Non-pigmented ciliary epithelial cell (primary cell): Measurements from ENCODE around the gene KCNH5.
"Not testable (repeated sequence)": the region's sequence is repeated elsewhere in the genome, so short reads cannot be mapped to it uniquely, and the experiment has no call there.

Experiments
- DNase-seq: peaks from one replicate; pipeline ENCODE4 v3.0.0-alpha.2; 2010; ENCODE audit warnings: low read depth

The KCNH5 gene

DNA sequence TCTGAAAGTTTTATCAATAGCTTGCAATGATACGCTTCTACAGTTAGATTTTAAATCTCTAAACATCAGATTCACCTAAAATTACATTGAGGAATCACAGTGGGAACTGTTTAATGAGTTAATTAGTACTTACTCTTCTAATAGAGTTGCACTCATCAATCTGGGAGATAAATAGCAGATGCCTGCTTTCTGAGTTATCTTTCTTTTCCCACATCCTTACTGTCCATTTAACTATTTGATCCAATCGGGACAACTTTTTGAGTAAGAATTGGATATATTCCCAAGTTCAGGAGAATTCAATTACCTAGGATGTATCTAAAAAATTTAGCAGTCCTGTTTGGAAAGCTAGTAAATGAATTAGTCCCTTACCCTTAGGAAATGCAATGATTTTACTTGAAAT lies 162.3 kb downstream of the KCNH5 start:
- DNase-seq, result no peak

DNA sequence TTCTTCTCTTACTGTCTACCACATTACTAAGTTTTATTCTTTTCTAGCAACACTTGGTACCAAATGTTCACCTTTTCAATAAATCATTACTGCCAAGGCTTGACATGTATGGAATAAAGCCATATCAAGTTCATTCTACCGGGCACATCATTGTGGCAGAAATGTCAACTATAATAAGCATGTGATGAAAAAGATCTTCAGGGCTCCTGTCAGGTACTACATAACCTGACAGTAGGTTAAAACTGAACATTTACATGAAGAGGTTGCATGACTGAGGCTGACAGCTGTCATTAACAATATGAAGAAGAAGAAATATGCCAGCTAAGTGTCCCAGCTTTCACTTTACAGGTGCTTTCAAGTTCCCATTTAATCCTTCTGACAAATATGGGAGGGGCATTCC lies 178.9 kb downstream of the KCNH5 start:
- DNase-seq, result no peak

DNA sequence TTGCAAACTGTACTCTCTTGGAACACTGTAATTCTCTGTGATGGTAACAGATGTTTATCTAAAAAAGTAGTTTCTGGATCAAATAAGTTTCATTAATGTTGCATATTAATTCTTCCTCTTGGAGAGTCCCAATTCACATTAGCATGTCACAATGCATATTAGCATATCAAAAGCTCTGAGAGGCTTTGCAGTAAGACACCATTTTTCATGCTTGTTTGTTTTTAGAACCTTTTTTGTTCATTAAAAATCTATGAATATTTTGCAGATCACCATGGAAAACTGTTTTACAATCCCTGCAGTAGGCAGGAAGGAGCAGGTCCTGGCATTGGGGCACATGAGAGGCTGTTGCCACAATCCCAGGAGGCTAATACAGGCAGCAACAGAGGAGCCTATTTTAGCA lies 180.7 kb downstream of the KCNH5 start:
- DNase-seq, result no peak

DNA sequence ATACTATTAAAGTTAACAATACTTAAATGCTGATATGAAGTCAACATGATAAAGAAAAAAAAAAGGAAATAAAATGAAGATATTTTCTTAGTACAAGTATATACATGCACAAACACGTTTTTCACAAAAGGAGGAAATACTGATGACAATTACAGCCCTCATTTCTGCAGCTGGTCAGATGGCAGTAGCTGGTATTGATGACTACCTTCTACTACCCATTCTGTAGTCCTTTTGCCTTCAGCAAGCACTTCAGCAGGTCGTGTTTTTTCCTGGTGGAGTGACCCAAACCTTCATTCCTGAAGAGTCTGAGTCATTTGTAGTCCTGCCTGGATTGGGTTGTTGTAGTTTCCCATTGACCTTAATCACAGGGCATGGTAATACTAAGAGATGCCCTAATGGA lies 187.2 kb downstream of the KCNH5 start:
- not testable (repeated sequence) for DNase-seq

DNA sequence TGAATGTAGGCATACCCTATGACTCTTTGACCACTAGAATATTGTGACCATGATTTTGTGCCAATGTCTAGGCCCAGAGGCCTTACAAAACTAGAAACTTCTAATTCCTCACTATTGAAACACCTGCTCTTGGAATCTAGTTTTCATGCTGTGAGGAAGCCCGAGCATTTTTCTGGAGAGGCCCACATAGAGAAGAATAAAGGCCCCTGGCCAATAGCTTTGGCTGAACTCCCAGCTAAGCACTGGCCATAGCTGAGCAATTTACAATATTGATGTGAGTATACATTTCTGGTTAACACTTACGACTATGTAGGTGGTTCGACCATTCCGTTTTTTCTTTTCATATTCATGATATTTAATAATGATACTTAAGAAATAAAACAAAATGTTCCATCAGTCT lies 190.3 kb downstream of the KCNH5 start:
- no peak for DNase-seq

DNA sequence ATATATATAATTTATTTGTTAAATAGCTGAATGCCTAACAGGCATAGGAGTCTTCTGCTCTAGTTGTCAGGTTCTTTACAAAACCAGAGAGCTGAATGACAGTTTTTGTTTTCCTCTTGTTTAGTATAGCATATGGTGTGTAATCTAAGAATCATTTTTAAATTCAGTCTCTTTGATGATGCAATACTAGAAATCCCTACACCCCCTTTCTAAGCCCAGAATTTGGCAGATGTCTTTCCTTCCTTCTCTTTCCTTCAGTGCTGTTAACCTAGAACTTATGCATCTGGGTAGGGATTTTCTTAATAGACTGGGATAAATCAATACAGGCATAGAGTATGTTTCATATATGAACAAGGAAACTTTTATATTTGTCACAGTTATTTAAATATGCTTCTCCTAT lies 198.1 kb downstream of the KCNH5 start:
- DNase-seq, result no peak

DNA sequence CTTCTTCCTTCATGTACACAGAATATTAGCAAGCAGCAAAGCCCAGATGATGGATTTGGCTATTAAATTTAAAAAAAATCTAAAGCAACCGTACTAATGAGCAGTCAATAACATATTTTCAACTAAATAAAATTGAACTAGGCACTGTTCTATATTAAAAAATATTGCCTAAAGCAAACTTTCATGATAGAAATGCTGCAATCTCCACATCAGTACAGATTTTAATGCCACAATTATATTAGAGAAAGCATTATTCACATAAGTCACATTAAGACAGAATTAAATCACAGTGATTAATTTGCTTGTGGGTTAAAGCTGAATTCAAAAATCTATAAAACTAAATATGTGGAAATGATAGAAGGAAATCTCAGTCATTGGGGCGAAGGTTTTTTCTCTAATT lies 200.7 kb downstream of the KCNH5 start:
- no peak for DNase-seq

DNA sequence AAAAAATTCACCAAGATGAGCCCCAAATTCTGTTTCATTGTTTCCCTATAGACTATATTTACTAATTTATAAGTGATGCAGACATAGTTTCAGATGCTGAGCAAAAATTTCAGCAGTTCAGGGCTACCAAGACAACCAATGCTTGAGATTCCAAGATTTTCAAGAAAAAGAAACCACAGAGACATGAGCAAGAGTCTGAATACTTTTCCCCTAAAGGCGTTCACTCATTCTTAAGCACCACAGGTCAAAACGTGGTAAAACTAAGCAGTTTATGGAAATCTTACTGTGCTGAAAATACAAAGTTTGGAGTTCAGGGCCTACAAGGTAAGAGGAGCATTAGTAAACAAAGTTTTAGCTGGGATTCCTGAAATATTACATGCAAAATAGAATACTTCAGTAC lies 221.2 kb downstream of the KCNH5 start:
- no peak for DNase-seq

DNA sequence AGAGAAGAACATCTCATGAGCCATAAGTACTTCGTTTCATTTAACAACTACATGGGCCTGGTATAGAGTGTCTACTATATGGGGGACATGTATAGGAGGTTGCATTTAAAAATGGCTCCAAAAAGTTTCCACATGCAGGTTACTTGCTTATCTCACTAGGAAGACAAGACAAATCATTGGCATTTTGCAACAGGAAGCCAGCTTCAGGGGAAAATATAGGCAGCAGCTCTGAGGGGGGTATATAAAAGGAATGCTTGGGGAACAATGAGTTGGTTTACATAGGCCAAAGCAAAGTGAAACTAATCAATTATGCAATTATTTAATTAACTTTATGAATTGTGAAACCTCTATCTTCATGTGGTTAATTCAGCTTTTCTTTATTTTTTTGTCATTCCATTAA lies 225.3 kb downstream of the KCNH5 start:
- no peak for DNase-seq

DNA sequence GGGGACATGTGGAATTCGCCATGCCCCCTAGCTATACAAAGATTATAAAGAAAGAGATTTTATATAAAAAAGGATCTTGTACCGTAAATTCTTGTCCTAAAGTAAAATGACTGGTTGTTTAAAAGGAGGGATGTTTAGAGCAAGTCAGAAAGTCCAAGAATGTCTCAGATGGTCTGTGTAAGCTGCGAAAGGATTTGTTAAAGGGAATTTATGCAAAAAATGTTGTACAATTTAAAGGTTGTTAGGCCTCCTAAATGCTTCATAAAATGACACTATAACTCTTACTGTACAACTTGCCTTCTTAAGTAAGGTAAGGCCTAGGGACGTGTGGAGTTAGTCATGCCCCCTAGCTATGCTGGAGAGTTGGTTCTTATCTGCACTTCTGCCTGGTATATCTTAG lies 237.6 kb downstream of the KCNH5 start:
- DNase-seq, result no peak

DNA sequence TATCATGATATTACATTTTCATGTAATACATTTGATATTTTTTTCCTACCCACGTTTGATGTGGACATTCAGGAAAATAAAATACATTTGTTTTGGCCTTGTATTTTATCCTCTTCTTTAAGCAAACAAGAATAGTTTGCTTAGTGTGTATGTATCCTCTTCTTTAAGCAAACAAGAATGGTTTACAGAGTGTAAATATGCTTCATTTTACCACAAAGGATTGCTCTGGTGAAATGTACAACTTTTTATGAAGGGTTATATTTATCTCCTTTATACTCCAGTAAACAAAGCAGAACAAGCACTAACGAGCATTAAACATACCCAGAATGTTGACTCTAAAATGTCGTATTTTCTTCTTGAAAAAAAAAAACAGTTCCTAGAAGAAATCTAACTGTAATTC lies 244.7 kb downstream of the KCNH5 start:
- no peak for DNase-seq

DNA sequence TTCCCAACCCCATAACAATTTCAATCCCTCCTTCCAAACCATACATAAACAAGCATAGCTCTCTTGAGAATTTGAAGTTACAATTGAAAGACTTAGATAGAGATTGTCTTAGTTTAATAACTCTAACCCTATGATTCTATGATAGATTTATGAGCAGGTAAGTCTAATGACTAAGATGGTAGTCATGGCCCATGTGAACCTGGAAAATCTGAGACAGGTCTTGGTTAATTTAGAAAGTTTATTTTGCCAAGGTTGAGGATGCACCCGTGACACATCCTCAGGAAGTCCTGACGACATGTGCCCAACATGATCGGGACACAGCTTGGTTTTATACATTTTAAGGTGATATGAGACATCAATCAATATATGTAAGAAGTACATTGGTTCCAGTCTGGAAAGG lies 248.8 kb downstream of the KCNH5 start:
- DNase-seq, result no peak

DNA sequence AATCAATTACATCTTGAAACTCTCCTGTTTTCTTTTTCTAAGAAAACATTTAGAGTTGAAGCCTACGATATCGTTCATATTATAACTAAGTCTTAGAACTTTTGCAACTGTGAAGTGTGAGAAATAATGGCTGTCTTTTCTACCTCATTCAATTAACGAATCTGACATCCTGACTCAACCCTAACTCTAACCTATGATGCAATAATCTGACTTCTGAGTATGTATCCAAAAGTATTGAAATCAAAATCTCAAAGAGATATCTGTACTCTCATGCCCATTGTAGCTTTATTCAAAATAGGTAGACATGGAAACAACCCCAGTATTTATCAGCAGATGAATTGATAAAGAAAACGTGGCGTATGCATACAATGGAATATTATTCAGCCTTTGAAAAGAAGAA lies 252.7 kb downstream of the KCNH5 start:
- DNase-seq, result no peak

DNA sequence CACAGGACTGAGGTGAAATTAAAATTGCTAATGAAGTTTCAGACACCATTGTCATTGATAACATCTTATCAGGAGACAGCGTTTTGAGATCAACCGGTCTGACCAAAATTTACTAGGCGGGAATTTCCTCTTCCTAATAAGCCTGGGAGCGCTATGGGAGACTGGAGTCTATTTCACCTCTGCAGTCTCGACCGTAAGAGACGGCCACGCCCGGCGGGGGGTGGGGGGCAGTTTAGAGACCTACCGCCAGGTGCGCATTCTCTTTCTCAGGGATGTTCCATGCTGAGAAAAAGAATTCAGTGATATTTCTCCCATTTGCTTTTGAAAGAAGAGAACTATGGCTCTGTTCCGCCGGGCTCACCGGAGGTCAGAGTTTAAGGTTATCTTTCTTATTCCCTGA lies 263.9 kb downstream of the KCNH5 start:
- not testable (repeated sequence) for DNase-seq

DNA sequence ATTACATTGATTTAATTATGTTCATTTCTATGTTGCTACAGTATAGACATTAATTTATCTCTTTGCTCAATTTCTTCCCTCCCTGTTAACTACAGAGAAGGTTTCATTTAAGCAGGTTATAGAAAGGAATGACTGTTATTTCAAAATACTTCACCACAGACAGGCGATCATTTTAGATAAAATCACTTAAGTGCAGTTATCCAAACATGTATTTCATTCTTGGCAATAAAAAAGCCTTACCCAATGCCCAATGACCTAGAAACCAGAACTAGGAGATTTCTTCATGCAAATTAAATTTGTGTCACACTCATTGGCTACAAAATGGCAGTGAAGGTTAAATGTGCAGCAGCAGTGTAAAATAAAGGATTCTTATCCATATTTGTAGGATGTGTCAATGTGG lies 266.4 kb downstream of the KCNH5 start:
- DNase-seq, result no peak

DNA sequence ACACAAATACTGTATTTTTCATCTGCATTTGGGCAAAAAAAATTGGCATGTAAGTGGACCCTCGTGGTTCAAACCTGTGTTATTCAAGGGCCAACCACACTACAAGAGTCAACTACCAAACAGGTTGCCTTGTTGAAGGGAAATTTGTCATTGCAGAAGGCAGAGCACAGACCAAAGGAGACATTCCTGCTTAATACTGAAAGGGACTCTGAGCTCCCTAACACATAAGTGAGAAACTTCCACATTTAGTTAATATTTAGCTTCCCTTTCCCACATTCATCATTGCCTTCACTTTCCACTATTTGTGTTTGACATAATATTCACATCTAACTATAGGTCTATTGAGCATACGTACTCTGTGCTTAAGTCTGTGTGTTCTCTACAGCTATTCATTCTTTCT lies 266.9 kb downstream of the KCNH5 start:
- no peak for DNase-seq

DNA sequence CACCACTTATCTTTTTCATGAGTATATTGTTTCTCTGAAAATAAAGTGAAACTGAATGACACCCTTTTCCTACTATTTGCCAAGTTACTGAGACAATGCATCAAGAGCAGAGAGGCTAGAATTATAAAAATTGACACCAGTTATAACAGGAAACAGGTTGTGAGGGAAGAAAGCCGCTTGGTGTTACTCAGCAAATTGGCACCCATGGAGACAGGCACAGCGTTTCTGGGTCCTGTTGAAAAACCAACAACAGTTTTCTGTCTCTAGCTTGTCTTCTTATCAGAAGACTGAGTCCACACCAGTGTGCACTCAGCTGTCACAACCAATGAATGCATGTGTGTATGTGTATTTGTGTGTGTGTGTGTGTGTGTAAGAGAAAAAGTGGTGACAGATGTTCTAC lies 267.7 kb downstream of the KCNH5 start:
- no peak for DNase-seq

DNA sequence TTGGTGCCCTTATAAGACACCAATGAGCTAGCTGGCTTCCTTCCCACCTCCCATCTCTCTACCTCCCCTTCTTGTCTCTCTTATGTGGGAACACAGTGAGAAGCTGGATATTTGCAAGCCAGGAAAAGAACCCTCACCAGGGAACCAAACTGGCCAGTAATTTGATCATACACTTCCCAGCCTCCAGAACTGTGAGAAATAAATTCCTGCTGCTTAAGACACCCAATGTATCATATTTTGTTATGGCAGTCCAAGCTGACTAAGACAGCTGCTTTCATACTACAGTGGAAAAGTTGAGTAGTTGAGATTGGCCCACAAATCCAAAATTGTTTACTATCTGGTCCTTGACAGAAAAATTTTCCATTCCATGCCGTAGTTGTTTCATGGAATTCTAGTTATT lies 269.0 kb downstream of the KCNH5 start:
- no peak for DNase-seq

DNA sequence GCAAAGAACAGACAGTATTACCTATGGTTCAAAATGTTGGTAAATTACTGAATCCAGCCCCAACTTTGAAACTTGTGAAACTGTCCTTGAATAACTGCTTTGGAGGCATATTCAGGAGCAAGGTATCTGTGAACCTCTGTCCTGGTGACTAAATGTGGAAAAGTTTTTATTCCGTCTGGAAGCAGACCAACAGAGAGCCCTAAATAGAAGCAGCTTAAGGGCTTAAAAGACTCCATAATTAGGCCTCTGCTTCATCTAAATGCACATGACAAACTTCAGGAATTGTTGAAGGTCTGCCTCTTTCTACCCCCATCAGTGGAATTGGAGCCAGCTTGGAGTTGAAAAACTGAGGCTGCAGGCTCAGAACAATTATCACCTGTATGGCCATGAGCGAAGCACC lies 276.5 kb downstream of the KCNH5 start:
- DNase-seq, result no peak

DNA sequence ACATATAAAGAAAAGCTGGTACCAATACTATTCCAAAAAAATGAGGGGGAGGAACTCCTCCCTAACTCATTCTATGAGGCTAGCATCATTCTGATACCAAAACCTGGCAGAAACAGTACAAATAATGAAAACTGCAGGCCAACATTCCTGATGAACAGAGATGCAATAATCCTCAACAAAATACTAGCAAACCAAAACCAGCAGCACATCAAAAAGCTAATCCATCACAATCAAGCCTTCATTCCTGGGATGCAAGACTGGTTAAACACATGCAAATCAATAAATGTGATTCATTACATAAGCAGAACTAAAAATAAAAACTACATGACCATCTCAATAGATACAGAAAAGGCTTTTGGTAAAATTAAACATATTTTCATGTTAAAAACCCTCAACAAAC lies 281.3 kb downstream of the KCNH5 start:
- DNase-seq, result no peak

DNA sequence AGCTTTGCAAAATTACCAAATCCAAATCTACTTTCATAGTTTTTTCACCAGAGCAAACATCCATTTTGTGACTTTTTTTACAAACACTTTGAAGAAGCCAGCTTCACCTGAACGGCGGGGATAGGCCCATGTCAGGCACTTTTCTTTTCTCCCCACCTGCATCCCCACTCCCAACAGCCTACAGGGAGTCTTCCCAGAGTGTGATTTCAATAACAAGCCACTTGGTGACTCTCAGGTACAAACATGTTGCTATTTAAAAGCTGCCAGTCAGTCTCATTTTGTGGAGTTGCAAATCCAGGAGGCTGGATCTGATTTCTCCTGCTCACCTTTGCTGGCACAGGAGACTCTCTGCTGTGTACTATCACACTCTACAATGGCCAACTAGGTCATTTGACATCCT lies 285.5 kb downstream of the KCNH5 start:
- DNase-seq, result no peak

DNA sequence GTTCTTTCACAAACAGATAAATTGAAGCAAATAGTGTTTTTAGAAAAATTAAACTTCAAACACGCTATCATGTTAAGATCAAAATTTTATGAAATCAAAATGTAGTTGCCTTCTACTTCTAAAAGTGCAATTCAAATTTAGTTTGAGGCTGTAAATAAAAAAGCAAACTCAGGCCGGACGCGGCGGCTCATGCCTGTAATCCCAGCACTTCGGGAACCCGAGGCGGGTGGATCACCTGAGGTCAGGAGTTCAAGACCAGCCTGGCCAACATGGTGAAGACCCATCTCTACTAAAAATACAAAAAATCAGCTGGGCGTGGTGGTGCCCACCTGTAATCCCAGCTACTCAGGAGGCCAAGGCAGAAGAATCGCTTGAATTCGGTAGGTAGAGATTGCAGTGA lies 298.4 kb downstream of the KCNH5 start:
- DNase-seq, result not testable (repeated sequence)

DNA sequence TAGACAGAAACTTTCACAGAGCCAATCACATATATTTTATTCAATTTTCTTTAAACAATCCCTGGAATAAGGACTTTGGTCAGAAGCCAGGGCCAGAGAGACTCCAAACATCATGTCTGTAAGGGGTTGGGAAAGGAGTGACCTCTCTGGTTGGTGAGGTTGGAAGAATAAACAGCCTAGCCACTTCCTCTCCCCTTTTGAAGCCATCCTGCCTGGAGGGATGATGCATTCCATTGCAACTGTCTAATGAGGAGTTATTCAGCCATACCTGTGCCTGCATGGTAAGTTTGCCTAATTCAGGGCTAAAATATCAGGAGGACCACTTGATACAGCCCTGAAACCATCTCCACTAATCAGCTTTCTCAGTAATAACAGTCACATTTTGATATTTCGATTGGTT lies 299.8 kb downstream of the KCNH5 start:
- DNase-seq, result no peak

DNA sequence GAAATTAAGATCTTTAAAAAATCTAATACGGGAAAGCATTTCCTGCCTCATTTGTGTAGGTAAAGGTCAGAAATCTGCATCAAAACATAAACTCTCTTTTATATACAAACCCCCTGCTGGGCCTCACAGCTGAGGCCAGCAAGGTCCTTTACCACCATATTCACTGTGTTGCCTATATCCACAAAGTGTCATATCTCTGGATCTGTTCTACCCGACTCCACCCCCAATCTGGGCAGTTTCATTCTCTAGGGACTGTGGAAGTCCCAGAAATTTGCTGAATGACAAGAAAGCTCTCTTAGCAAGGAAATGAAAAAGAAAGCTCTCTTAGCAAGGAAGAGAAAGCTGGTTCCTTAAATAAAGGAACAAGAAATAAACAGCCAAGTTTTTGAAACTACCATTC lies 301.7 kb downstream of the KCNH5 start:
- DNase-seq, result no peak

DNA sequence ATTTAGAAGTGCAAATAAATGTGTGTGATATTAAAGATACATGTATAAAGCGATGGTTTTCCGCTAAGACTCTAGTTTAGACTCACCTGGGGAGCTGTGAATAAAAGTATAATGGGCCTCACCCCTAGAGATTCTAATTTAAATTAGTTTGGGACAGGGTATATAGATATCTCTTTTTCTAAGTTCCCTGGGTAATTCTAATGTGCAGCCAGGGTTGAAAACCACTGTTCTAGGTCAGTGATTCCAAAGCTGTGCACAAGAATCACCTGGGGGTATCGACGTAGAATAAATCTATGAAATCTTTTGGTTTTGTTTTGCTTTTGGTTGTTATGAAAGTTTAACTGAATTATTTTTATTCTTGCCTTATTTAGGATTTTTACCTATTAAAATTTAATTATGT lies 302.1 kb downstream of the KCNH5 start:
- DNase-seq, result no peak
